Raji (cell line): ENCODE results near the gene CMTR1.

Source experiments
- POLR2A ChIP-seq: IDR thresholded peaks from 2 replicates; pipeline ENCODE4 v1.6.1; 2011; ENCODE audit warnings: low read depth, low read length, control low read depth; ENCODE audit not compliant: insufficient read depth

The CMTR1 gene

GRCh38 chr6:37426058-37426944 is 6.7 kb upstream of the CMTR1 start:
- TF ChIP-seq POLR2A = no peak

- TF ChIP-seq POLR2A = no peak
These were observed 6.0 kb upstream of the CMTR1 start for GRCh38 chr6:37426945-37427510.

DNA sequence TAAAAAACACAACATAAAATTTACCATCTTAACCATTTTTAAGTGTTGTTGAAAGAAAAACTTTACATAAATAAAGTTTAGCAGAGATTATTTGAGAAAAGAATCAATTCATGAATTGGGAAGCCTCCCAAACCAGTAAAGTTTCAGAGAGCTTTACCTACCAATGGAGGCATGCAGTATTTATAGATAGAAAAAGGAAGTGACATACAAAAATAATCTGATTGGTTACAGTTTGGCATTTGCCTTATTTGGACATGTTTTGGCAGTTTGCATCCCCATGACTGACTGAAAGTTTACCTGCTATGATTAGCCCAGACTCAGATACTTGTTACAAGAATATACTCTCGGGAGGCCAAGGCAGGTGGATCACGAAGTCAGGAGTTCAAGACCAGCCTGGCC is 3.7 kb upstream of the CMTR1 start:
- TF ChIP-seq POLR2A = no peak

DNA sequence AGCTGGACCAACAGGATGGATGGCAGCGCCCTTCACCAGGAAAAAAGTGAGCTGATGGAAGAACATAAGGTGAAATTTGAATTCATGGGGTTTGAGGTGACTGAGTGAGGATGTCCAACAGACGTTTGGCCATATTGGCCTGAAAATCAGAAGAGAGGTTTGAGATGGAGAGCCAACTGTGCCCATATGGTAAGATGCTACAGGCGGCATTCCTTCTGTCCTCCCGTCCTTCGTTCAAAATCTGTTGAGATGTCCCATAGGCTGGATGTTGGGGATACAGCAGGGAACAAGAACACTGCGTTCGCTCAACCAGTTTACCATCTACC is 468 bp upstream of the CMTR1 start:
- no peak for TF ChIP-seq POLR2A

GRCh38 chr6:37433657-37434271 is 743 bp downstream of the CMTR1 start:
- no peak for TF ChIP-seq POLR2A

DNA sequence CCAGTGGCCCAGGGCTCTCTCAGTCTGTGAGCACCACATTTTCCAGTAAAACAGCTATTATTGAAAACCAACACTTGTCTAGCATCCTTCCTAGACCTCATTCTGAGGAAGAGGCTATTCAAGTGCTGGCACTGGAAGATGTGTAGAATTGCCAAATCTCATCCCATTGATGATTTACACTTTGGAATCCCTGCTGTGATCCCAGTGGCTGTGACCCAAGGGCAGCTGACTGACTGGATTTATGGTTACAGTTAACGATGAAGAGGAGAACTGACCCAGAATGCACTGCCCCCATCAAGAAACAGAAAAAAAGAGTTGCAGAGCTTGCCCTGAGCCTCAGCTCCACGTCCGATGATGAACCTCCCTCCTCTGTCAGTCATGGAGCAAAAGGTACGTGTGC is 2.4 kb downstream of the CMTR1 start:
- no peak for TF ChIP-seq POLR2A

GRCh38 chr6:37435816-37436215 is 2.8 kb downstream of the CMTR1 start:
- no peak for TF ChIP-seq POLR2A

GRCh38 chr6:37438930-37439329 is 5.9 kb downstream of the CMTR1 start:
- TF ChIP-seq POLR2A = no peak

DNA sequence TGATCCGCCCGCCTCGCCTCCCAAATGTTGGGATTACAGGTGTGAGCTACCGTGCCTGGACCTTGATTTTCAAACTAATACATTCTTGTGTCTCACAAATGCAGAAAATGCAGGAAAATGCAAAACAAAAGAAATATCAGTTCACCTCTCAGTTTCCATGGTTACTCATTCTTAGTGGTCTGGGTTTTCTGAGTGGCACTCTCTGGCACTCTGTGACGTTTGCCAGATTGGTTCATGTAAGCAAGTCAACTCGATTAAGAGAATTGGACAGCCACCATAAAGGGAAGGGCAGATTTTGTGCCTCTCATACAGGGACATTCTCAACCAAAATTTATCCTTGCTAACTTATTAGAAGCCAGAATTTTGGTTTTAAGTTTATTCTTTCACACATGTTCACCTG is 8.6 kb downstream of the CMTR1 start:
- no peak for TF ChIP-seq POLR2A

DNA sequence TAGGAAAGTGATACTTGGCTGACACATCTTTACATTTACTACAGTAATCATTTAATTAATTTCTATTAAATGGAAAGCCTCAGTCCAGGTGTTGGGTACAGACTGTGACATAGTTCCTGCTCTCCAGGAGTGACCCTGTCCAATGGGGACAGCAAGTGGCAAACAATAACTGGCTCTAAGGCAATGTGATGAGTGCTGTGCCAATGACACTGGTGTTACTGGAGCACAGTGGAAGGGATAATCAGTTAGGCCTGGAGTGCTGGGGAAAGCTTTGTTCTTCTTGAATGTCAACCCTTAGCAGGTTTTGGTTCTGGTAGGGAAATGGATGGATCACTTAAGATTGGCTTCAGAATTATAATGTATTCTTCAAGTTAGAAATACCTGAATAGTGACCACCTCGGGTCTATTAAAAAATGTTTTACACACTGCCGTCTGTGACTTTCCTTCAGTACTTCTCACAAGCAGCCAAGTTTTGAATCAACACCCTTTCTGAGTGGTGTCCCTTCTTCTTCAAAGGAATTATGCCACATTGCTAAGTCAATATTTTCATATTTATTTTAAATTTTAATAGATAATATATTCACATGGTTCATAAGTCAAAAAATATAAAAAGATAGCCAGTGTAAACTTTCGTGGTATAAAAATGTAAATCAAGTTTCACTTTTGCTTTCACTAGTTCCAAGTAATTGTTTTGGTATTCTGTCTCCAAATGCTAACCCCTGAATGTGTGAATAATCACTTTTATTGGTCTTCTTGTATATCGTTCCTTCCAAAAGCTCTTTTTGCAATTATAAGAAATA is 9.6 kb downstream of the CMTR1 start:
- TF ChIP-seq POLR2A = no peak

- no peak for TF ChIP-seq POLR2A
These were observed 17.0 kb downstream of the CMTR1 start for GRCh38 chr6:37449984-37450383.

- TF ChIP-seq POLR2A = no peak
These were observed 18.6 kb downstream of the CMTR1 start for GRCh38 chr6:37451441-37452193.

DNA sequence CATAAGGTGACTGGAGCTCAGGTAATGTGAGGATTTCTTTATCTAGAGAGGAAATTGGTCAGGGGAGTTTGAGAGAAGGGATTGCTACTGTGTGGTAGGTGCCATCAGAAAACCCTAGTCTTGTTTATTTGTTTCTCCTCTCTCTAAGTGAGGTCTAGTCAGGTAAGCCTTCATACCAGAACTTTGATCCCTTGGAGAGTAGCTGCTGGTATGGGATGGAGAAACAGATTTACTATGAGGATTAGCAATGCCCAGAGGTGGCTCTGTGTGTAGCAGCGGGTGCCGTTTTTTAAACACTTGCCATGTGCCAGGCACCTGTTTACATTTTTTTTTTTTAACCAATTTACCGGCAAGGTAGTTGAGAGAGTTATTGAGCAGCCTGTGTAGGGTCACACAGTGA is 19.5 kb downstream of the CMTR1 start:
- TF ChIP-seq POLR2A = no peak

DNA sequence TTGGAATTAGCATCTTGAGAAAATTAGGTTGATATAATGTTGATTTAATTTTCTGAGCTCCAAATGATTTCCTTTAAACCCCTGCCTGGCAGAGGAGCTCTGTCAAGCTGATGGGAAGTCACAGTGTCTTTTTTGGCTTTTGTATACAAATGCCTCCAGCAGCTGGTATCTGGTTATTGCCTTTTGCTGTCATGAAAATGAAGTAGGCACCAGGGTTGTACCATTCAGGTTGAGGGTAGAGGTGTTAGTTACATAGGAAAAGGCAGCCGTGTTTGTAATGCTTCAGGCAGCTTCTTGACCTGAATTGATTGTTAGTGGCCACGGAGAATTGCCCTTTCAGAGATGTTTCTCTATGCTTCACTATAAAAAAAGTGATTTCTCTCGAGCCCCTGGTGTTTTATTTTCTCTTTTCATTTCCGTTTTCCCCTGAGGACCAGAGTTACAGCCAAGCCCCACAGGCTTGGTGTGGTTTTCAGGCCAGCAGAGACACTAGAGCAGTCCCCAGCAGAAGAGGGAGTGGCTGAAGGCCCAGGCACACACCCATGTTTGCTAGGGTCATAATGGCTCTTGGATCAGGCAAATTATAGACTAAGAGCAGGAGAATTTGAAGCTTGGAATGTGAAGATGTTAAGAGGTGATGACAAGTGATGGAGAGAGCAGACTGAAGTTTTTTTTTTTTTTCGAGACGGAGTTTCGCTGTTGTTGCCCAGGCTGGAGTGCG is 21.6 kb downstream of the CMTR1 start:
- no peak for TF ChIP-seq POLR2A
